Measurements from ENCODE around the gene TEX9.
A peak's percentile ranks its signal among the peaks of the same experiment; 100 is the strongest.
"Not testable (repeated sequence)": the region's sequence is repeated elsewhere in the genome, so short reads cannot be mapped to it uniquely, and the experiment has no call there.

The TEX9 gene

GRCh38 chr15:56365075-56365711 lies at the start of gene TEX9:
Gene TEX9 (plus strand): TSS chr15:56365426. CDS start chr15:56365451, 25 bp downstream.
- DNase-seq, result peak in 54 of 56 donors; percentile 5 to 83 (median 52)

- DNase-seq, result not testable (repeated sequence)
These were observed 48.7 kb upstream of the TEX9 start for GRCh38 chr15:56316561-56316960.

GRCh38 chr15:56320316-56320715 lies 44.9 kb upstream of the TEX9 start:
- no peak for DNase-seq

- no peak for DNase-seq
These were observed 44.4 kb upstream of the TEX9 start for GRCh38 chr15:56320861-56321260.

- no peak for DNase-seq
These were observed 42.8 kb upstream of the TEX9 start for GRCh38 chr15:56322444-56322843.

GRCh38 chr15:56323435-56323834 lies 41.8 kb upstream of the TEX9 start:
- no peak for DNase-seq

- no peak for DNase-seq
These were observed 40.0 kb upstream of the TEX9 start for GRCh38 chr15:56325186-56325585.

- DNase-seq, result no peak
These were observed 37.3 kb upstream of the TEX9 start for GRCh38 chr15:56327721-56328502.

- no peak for DNase-seq
These were observed 28.0 kb upstream of the TEX9 start for GRCh38 chr15:56337084-56337725.

GRCh38 chr15:56339594-56339993 lies 25.6 kb upstream of the TEX9 start:
- DNase-seq, result no peak

GRCh38 chr15:56341201-56341600 lies 24.0 kb upstream of the TEX9 start:
- no peak for DNase-seq

- DNase-seq, result no peak
These were observed 22.6 kb upstream of the TEX9 start for GRCh38 chr15:56342653-56343052.

- DNase-seq, result no peak
These were observed 21.3 kb upstream of the TEX9 start for GRCh38 chr15:56343879-56344278.

GRCh38 chr15:56344336-56344735 lies 20.9 kb upstream of the TEX9 start:
- DNase-seq, result no peak

- no peak for DNase-seq
These were observed 18.8 kb upstream of the TEX9 start for GRCh38 chr15:56346414-56346813.

GRCh38 chr15:56349554-56349953 lies 15.7 kb upstream of the TEX9 start:
- no peak for DNase-seq

- no peak for DNase-seq
These were observed 13.9 kb upstream of the TEX9 start for GRCh38 chr15:56351353-56351752.

- DNase-seq, result no peak
These were observed 13.2 kb upstream of the TEX9 start for GRCh38 chr15:56351957-56352506.

GRCh38 chr15:56353119-56353518 lies 12.1 kb upstream of the TEX9 start:
- DNase-seq, result no peak

- DNase-seq, result no peak
These were observed 11.5 kb upstream of the TEX9 start for GRCh38 chr15:56353740-56354139.

- no peak for DNase-seq
These were observed 8.6 kb upstream of the TEX9 start for GRCh38 chr15:56356616-56357015.

- DNase-seq, result no peak
These were observed 6.6 kb upstream of the TEX9 start for GRCh38 chr15:56358604-56359003.
